IPS-NIHi11 (cell line): Measurements from ENCODE around the gene CFAP61.

ENCODE experiments used
- DNase-seq: peaks from one replicate; pipeline ENCODE4 v3.0.0; 2012; ENCODE audit warnings: mixed read lengths, low spot score

The CFAP61 gene

DNA sequence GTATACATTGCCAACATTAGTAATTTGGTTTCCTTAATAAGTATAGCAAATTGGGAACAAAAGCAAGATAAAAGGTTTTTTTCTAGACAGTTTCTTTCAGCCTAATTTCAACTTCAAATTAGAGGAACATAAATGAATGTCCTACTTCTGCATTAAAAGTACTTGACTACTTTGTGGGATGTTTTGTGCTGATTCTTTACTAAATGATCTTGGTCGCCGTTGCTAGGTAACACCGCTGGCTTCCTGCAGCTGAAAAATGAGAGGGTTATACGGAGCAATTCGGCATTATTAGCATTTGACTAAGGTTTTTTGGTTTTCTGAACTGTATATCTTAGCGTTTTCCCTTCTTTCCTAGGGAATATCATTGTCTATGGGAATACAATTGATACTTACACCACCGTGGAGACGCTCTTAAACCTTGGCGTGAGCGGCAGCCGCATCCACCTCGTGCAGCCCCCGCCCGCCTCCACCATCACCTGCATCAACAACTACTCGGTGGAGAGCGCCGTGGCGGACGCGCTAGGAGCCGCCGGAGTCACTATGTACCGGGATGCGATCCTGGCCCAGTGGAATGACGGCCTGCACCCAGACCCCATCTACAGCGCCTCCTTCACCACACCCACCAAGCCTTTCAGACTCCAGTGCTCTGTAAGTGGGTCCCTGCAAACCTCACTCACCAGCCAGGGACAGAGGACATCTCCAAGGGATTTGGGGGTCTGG is 224.6 kb downstream of the CFAP61 start:
- no peak for DNase-seq

DNA sequence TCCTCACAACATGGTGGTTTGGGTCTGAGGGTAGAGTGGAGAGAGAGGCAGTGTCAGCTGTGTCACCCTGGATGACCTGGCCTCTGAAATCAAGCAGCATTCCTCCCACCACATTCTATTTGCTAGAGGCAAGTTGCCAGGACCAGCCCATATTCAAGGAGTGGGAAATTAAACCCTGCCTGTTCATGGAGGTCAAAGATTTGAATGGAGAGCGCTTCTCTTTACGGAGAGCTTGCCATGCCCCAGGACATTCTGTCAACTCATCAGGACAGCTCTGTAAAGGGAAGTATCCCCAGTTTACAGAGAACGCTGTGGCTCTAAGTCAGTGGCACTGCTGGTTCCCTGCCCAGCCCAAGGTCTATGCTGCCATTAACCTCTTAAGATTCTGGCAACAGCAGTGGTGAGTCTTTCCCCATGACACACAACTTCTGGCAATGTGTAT is 225.6 kb downstream of the CFAP61 start:
- no peak for DNase-seq

DNA sequence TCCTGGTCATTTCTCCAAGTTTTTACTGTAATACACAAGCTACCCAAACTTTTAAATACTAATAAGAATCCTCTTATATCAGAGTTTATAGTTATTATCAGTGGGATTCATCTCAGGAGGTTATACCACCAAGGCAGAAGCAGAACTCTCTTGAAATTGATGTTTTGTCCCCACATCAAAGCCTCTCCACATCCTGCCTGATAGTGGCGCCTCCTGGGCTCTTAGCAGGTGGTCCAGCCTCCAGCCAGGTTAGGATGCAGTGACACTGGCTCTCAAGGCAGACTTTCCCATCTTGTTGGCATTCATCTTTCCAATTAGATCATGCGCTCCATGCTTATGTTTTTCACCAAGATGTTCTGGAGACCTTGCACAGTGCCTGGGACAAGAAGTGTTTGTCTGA is 233.7 kb downstream of the CFAP61 start:
- DNase-seq = no peak

DNA sequence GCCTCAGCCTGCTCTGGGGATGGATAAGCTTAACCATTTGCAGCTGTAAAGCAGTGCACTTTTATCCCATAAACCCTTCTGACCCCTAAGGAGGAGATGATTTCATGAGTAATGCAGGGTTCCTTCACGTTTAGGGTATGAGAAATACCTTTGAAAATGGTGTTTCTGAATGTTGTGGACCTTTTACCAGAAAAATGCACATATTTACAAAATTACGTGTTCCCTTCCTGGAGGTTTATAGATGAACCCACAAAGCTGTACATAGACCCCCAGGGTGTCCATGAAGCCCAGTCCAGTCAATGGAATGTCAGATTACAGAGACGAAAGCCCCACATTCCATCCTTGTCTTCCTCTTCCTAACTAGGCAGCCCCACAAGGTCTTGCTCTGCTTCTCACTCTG is 237.0 kb downstream of the CFAP61 start:
- no peak for DNase-seq

DNA sequence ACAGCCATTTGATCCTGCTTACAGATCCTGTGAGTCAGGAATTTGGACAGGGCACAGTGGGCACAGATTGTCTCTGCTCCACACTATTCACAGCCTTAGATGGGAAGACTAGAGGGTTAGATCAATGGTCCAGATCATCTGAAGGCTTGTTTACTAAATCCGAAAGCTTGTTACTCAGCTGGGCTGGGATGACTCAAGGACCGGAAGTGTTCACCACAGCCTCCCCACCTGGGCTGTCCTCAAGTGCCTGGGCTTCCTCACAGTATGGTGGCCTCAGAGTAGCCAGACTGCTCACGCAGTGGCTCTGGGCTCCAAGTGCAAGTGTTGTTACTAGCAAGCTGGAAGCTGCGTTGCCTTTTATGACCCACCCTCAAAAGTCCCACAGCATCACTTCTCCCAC is 240.1 kb downstream of the CFAP61 start:
- no peak for DNase-seq

DNA sequence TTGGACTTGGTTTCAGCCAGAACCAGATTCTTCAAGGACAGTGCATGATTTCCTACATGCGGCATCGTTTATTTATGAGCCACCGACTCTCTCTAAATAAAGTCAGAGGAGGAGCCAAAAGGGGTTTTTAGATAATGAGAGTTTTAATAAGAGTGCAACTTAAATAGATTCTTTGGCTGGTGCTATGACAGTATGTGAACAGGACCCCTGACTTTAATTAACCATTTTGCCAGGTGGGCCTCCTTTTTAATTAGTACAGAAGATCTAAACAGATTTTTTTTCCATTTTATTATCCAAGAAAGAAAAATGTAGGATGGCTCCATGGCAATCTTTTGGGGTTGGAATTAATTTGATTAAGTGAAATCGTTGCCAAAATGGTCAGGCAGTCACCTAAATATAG is 240.8 kb downstream of the CFAP61 start:
- DNase-seq = no peak

DNA sequence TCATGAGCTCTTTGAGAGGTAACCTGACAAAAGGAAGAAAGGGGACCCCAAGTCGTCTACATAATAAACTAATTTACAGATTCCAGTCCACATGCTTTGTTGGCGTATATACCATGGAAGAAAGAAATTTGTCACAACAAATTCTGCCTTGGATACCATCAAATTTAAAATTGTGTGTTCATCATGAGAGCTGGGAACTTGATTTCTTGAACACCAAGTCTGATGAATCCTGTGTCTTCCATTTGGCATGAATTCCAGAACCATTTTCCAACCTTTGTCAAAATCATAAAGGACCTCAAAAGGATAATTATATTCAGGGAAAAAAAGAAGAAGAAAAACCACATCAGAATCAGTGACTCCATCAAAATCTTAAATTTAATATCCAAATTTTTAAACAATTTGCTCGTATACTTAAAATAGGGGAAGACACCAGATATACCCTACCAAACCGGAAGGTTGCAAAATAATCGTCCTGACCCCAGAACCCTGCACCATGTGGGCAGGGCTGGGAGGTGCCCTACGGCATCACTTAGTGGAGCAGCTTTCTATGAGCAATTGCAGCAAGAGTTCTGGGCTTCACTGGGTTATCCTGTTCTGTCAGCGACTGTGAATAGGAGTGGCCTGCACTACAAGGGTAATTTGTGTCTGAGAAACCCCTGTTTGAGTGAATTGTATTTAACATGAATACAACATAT is 241.5 kb downstream of the CFAP61 start:
- DNase-seq = no peak

DNA sequence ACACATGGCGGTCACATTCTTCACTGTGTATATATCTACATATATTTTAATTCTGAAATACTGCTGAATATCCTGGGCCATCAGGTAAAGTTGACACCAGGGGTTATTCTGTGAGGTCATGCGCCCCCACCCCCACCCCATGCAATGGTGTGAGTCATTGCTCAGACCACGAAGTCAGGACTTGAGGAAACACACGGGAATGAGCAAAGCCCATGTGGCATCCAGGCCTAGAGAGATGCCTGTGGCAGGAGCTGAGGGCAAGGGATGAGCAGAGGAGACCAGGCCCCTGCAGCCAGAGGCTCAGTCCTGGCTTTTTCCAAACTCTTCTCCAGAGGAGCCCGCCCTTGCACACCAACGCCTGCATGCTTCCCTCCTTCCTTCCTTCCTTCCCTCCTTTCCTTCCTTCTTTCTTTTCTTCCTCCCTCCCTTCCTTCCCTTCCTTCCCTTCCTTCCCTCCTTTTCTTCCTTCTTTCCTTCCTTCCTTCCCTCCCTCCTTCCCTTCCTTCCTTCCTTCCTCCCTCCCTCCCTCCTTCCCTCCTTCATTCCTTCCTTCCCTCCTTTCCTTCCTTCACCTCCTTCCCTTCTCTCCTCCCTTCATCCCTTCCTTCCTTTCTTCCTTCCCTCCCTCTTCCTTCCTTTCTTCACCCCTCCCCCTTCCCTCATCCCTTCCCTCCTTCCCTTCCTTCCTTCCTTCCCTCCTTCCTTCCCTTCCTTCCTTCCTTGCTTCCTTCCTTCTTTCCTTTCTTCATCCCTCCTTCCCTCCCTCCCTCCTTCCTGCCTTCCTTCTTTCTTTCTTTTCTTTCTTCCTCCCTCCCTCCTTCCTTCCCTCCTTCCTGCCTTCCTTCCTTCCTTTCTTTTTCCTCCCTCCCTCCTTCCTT is 243.5 kb downstream of the CFAP61 start:
- DNase-seq = no peak

DNA sequence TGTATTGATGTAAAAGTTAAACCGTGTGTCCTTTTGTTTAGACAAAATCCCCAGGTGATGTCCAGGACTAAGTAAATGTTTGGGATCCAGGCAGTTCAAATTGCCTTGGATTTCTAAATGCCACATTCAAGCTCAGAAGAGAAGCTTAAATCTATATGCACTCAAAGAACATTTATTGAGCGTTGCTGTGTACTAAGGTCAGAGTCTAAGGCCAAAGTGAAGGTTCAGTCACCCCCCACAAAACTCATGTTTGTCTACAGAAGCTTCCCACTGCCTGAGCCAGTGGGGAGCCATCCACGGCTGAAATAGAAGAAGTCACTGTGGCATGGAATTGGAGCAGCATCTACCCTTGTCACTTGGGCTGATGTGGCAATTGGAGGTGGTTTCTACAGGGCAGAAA is 244.8 kb downstream of the CFAP61 start:
- DNase-seq = no peak

DNA sequence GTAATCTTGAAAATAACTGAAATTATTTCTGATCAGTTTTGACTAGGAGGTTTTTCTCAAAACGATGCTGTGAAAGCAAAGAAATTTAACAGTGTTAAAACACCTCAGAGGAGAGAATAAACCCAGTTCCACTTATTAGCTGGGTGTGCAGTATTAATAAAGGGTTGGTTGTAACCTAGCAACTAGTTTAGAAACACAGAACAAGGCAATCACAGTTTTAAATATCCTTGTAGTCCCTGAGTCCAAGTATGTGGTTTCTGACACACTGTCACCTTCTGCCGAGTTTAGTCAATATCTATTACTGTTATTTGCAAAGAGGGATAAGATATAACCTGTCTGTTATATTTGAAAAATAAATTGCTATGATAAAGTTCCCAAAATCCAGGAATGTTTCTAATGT is 245.4 kb downstream of the CFAP61 start:
- no peak for DNase-seq

DNA sequence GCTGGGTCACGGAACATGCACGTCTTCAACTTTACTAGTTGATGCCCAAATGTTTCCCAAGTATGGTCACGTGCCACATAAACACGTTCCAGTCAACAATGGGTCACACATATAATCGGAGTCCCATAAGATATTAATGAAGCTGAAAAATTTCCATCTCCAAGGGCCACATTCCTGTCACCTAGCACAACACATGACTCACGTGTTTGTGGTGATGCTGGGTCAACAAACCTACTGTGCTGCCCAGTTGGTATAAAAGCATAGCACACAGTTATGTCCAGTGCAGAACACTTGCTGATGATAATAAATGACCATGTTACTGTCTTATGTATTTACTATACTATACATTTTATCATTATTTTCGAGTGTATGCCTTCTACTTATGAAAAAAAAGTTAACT is 247.6 kb downstream of the CFAP61 start:
- DNase-seq = no peak

DNA sequence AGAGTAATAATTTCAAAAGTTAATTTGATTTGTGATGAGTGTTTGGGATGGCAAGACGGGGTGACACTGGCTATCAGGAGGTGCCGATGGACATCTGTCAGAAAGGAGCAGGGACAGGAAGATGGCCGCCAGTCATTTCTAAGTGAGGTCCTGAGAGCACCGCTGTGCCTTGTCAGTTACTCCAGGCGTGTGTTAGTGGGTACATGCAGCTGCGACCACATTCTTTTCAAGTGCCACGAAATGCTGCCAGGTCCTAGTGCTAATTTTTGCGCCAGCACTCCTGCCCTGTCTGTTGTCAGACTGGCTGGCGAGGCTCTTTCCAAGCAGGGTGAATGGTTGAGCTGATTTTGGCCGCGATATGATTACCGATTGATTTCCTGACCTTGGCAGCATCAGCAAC is 251.0 kb downstream of the CFAP61 start:
- no peak for DNase-seq

DNA sequence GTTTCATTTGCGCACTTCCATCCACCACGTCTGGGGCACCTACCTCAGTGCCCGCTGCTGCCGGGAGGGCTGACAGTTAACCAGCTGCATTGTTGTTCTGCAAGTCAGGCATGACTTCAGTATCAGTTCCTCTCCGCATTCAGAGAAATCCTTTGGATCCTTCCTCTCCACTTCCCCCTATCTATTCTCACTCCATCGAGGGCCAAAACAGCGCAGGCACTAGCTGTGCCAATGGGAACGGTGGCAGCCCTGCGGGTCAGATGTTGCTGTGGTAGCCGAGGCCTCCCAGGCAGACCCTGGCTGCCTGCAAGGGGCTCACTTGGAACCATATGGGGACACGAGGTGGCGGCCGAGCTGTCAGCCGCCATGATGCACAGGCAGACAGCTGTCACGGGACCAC is 251.4 kb downstream of the CFAP61 start:
- no peak for DNase-seq

DNA sequence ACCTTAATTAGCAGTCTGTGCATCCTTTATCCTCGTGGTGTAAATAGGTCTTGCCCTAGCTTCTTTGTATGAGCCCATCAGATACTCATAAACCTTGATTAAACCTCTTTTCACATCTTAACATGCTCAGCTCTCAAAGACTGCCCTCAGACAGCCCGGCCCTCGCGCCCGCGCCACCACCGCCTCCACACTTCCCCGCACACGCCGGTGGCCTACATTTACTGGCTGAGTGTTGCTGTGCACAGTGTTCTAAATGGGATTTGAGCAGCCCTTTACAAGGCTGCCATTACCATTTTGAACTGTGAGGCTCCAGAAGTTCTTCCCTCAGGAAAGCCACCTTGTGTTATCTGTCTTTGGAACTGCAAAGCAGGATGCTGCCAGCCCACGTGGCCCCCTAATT is 252.6 kb downstream of the CFAP61 start:
- no peak for DNase-seq

DNA sequence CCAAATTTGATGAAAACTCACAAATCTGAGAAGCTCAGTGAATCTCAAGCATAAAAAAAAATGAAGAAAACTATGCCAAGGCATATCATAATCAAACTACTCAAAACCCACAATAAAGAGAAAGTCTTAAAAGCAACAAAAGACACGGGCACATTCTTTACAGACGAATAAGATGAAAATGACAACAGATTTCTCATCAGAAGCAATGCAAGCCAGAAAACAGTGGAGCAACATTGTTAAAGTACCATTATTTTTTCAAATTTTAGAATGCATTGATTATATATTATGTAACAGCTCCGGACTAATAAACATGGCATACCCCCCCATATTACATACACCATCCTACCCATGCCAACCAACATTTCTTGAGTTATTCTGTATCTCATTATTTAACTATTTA is 260.2 kb downstream of the CFAP61 start:
- DNase-seq = no peak

DNA sequence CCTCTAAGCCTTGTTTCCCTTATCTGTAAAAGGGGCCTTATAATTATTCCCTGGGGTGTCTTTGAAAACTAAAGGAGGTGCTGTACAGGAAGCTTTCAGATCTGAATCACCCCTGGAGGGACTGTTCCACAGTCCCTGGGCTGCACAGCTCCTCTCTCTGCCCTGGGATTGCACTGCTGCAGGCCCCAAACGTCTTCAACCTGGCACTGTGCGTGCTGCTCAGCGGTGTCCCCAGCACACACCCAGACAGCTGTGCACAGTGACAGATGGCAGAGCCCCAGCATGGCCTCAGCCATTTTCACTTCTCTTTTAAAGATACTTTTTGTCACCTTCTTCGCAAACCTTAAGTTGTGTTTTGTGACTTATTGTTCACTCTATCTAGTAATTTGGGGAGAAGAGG is 264.9 kb downstream of the CFAP61 start:
- no peak for DNase-seq

DNA sequence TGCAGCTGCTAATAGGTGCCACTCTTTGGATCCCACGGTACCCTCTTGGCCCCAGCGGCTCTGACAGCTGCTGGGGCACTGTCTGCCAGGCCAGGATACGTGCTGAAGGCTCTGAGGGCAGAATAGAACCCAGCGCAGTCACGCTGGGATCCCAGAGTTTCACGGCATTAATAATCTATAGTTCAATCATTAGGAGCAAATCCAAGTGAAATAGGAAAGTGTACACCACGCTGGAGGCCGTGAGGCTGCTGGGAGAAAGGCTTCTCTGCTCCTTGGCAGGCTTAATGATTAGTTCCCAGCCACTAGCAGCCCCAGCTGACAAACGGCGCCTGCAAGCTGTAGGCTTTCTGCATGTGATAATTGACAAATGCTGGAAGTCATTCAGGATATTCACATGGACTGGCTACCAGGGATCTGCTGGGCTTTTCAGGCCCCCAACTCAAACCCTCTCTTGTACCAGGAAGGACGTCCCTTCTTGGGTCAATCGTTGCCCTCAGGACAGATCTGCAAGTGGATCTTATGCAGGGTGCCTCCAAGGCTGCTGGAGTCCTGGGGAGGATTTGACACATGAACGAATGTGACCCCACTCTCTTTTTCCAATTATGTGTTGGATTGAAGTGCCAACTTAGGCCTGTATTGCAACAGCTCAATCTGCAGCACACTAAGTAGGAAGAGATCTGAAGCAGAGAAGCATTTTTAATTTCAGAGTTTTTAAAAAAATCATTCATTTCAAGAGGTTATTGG is 265.5 kb downstream of the CFAP61 start:
- DNase-seq = no peak

DNA sequence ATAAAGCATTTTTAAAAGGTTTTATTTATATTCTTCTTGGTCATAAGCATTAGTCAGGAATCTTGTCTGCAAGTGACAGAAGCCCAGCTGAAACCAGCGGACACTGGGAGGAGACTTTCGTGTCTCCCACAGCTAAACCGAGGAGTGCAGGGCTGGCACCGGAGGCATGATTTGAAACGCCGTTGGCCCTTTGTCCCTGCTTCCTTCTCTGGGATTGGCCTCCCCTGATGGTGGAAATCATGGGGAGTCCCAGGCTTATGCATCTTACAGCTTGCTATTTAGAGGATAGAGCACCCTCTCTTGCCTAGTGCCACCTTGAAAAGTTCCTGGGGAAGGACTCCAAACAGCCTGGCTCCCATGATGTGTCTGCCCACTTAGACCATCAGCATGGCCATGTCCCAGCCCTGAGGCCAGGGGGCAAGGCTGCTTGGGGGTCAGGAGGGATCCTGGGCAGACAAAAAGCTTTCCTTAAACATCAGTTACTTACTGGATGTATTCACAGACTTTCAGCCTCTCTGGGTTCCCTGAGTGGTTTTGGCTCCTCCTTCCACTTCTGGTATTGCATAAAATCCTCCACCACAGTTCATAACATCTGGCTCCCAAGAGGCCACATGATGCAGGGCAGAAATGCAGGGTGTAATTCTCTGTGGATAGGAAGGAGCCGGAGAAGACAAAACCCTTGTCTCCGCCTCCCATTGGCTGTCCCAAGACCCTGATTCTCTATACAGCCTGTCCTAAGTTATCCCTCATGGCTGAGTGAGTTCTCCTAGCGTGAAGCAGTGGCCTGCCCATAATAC is 266.2 kb downstream of the CFAP61 start:
- no peak for DNase-seq

DNA sequence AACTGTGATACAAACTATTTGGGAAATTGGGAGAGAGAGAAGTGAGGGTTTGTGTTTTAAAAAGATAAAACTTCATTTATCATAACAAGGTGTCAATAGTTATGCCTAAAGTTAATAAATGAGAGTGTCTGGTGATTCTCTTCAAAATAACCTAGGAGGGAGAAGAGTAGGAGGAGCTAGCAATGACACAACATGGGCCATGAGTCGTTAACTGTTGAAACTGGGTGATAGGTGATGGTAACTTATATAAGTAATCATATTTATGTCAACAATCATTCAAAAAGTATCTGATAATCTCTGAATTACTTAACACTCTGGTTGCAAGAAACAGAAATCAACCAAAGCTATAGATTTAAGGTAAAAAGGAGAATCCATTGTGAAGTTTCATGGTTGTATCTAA is 268.8 kb downstream of the CFAP61 start:
- DNase-seq = no peak

DNA sequence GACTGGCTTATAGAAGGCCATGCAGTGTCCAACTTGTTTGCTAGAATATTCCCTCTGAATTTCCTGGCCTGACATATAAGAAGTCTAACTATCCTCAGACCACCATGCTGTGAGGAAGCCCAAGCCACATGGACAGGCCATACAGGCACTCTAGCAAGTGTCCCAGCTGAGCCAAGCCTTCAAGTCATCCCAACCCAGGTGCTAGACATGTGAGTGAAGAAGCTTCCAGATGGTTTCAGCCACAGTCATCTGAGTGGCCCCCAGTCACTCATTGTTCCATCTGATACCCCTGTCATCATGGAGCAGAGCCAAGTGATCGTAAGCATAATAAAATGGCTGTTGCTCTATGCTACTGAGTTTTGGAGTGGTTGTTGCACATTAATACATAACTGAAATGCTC is 269.6 kb downstream of the CFAP61 start:
- DNase-seq = no peak

DNA sequence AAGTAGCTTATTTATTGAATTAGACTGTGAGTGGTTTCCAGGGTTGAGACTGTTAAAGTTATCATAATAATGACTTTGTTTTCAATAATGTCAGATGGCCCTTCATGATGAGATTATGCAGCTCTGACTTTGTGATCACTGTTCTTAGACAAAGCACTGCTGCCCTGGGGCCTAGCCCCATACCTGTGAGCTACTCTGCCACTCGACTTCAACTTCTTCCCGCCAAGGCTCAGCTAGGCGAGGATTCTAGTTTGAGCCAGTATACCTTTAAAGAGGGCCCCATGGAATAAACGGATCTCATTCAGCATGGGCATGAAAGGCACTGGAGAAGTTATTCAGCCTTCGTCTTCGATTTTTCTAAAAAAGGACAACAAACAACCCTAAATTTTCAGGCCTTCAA is 270.6 kb downstream of the CFAP61 start:
- DNase-seq = no peak
